HEK293T (cell line): ENCODE measurements around the gene CRYBB3.

Experiments used
- ARNT ChIP-seq: fragments of 450-650 bp; IDR thresholded peaks from 2 replicates; pipeline ENCODE4 v1.6.1; 2017; ENCODE audit warnings: mild to moderate bottlenecking
- BHLHE40 ChIP-seq: fragments of 450-650 bp; IDR thresholded peaks from 2 replicates; pipeline ENCODE4 v1.6.1; 2016; ENCODE audit warnings: mild to moderate bottlenecking, moderate library complexity, borderline replicate concordance
- ELF4 ChIP-seq: fragments of 450-650 bp; IDR thresholded peaks from 2 replicates; pipeline ENCODE4 v1.6.1; 2017; ENCODE audit warnings: antibody characterized with exemption
- FOXA1 ChIP-seq: fragments of 450-650 bp; IDR thresholded peaks from 2 replicates; pipeline ENCODE4 v1.6.1; 2016; ENCODE audit warnings: mild to moderate bottlenecking
- FOXK2 ChIP-seq: fragments of 450-650 bp; IDR thresholded peaks from 2 replicates; pipeline ENCODE4 v1.6.1; 2016; ENCODE audit warnings: mild to moderate bottlenecking
- FOXM1 ChIP-seq: fragments of 450-650 bp; IDR thresholded peaks from 2 replicates; pipeline ENCODE4 v1.6.1; 2017; ENCODE audit warnings: mild to moderate bottlenecking, borderline replicate concordance
- HDGF ChIP-seq: fragments of 450-650 bp; IDR thresholded peaks from 2 replicates; pipeline ENCODE4 v1.6.1; 2017; ENCODE audit warnings: antibody characterized with exemption, borderline replicate concordance
- LEF1 ChIP-seq: fragments of 450-650 bp; IDR thresholded peaks from 2 replicates; pipeline ENCODE4 v1.6.1; 2017; ENCODE audit warnings: mild to moderate bottlenecking, borderline replicate concordance
- NFRKB ChIP-seq: fragments of 450-650 bp; IDR thresholded peaks from 2 replicates; pipeline ENCODE4 v1.6.1; 2016; ENCODE audit warnings: mild to moderate bottlenecking, moderate library complexity
- SP1 ChIP-seq: fragments of 450-650 bp; IDR thresholded peaks from 2 replicates; pipeline ENCODE4 v1.6.1; 2017
- SUZ12 ChIP-seq: fragments of 450-650 bp; IDR thresholded peaks from 2 replicates; pipeline ENCODE4 v1.6.1; 2016; ENCODE audit warnings: mild to moderate bottlenecking
- TARDBP ChIP-seq: fragments of 450-650 bp; IDR thresholded peaks from 2 replicates; pipeline ENCODE4 v1.6.1; 2016
- ZNF384 ChIP-seq: fragments of 450-650 bp; IDR thresholded peaks from 2 replicates; pipeline ENCODE4 v1.6.1; 2016

DNA sequence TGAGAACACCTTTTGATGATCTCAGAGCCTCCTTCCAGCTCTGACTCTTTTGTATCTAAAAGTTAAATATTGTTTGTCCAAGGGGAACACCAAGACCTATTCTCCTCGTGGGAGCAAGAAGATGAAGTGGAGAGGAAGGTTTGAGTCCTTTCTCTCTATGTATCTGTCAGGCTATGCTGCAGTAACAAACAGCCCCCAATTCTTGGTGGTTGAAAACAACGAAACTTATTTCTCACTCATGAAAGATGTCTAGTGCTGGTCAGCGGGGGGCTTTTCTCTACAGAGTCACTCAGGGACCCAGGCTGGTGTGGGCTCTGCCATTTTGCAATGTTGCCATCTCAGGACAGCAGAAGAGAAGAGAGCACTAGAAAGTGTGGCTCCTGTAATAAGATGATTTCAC, 13.6 kb downstream of the CRYBB3 start:
- no peak for TF ChIP-seq BHLHE40
- TF ChIP-seq SP1 = no peak
- no peak for TF ChIP-seq NFRKB
- no peak for TF ChIP-seq ZNF384
- no peak for TF ChIP-seq SUZ12
- TF ChIP-seq FOXM1 = no peak
- TF ChIP-seq ELF4 = no peak
- no peak for TF ChIP-seq ARNT
- no peak for TF ChIP-seq FOXK2
- TF ChIP-seq TARDBP = no peak
- no peak for TF ChIP-seq LEF1
- TF ChIP-seq FOXA1 = no peak
- no peak for TF ChIP-seq HDGF
